GM19372 (cell line): ENCODE data around the gene LTF.
"Not testable (repeated sequence)": the region's sequence is repeated elsewhere in the genome, so short reads cannot be mapped to it uniquely, and the experiment has no call there.

Experiments
- ATAC-seq: cut with Tn5 transposase; IDR thresholded peaks from one replicate; pipeline ENCODE4 v1.9.1; 2021; ENCODE audit warnings: mild to moderate bottlenecking, low read depth, moderate library complexity; ENCODE audit not compliant: unreplicated experiment

Gene LTF

DNA sequence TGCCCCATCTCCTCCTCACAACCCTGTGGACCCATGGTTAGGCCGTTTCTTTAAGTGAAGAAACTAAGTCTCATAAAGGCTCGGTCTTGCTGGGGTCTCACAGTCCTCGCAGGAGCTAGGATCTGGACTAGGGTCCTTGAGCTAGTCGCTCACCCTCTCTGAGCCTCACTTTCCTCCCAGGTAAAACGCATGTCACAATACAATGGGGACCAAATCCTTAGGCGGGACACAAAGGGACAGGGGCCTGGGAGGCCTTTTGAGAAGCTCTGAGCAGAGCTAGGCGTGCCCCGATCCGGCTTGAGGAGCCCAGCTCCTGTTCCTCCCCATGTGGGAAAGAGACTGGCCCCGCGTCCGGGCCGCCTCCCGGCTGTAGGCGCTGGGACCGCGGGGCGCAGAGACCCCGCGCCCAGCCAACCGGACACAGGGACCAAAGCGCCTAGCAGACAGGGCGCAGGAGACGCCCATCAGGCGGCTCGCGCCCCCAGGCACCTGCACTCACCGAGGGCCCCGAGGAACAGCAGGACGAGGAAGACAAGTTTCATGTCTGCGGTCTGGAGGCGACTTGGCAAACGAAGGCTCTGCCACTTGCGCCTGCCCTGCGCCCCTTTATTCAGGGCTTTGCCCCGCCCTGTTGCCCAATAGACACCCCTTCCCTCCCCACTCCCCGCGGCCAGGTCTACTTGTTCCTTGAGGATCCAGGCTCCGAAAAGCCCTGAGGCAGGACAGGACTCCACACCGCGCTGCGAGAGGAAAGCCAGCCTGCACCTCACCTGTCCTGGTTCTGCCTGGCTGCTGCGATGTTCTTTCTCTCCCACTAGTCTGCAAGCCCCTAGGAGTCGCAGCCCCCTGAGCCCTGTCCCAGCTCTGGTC is at the start of gene LTF:
LTF (minus strand) TSS at position 580 of the 870 bp plus-strand sequence; CDS start at position 542, 38 bp downstream.
- ATAC-seq: no peak

DNA sequence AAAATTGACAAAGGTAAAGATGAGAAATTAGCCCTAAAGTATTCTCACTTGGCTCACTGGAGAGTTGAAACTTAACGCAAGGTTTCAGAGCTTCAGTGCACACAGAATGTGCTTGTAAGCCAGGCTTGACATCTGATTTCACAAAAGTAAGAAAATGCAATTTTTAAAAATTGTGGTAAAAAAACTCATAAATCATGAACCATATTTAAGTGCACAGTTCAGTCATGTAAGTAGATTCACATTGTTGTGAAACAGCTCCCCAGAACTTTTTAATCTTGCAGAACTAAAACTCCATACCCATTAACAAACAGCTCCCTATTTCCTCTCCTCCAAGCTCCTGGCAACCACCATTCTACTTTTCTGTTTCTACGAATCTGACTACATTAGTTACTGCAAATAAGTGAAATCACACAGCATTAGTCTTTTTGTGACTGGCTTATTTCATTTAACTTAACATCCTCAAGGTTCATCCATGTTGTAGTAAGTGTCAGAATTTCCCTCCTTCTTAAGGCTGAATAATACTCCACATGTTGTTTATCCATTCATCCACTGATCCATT is 47.6 kb upstream of the LTF start:
- ATAC-seq: no peak

- ATAC-seq: no peak
These were observed 45.0 kb upstream of the LTF start for GRCh38 chr3:46509661-46510187.

- no peak for ATAC-seq
These were observed 44.3 kb upstream of the LTF start for GRCh38 chr3:46508850-46509591.

DNA sequence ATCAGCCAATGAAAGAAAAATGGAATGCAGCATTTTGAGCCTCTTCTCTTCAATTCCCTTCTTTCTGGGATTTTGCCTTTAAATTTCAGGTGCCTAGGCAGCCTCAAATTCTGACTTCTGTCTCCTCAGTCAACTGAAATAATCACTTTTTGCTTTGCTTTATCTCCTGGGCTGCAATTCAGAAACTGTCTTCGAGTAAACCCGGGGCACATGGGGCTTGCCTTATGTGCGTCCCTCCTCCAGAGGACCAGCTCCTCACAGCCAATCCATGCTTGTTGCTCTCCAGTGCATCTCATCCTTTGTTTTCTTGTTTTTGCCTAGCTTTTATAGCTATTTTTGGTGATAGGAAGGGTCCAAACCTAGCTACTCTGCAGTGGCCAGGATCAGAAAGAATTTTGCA is 41.8 kb upstream of the LTF start:
- no peak for ATAC-seq

DNA sequence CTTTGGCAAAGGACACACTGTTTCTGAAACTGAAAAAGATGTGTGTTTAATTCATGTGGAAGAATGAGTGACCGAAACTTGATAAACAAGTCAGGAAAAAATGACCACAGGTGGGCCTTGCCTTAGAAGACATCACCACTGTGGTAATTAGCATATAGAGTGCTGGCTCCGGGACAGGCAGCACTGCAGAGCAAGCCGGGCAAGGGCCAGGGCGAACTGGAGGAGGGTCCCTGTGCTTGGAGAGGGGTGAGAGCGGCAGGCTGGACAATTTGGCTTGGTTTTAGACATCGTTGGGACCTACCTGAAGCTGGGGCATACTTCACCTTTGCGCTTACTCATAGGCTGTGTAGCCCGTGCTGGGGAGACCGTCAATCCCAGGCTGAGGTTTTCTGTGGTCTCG is 41.2 kb upstream of the LTF start:
- no peak for ATAC-seq

- ATAC-seq: no peak
These were observed 40.1 kb upstream of the LTF start for GRCh38 chr3:46504789-46505188.

DNA sequence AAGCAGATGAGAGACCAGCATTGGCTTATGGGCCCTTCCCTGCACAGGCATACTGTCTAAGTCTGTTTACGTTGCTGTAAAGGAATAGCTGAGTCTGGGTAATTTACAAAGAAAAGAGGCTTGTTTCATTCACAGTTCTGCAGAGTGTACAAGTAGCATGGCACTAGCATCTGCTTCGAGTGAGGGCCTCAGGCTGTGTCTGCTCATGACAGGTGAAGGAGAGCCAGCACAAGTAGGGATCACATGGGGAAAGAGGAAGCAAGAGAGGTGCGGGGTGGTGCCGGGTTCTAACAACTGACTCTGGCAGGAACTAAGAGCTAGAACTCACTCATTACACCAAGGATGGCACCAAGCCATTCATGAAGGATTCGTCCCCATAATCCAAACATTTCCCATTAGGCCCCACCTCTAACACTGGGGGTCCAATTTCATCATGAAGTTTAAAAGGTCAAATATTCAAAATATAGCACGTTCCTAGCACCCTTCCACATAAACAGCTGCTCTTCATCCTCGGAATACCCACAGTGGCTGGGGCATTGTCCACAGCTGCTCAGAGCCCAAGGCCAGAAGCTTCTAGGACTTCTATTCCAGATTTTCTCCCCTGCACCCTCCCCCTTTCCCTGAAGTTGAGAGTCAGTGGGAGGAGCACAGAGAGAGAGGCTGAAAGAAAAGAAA is 38.6 kb upstream of the LTF start:
- no peak for ATAC-seq

DNA sequence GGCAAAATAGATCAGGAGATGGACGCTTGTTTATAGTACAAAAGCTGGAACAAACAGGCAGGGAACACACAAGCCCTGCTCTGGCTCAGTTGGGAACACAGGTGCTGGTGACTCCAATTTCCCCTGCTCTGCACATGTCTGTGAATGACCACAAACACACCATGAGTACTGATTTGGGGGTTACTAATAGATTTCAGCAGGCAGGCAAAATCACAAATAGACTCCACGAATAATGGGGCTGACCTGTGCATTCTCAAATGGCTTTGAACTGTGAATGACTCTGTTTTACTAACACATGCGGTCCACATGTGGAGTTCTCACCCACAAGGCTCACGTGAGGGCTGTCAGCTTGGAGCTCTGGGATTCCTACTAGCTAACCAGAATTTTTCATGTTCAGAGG is 37.0 kb upstream of the LTF start:
- no peak for ATAC-seq

DNA sequence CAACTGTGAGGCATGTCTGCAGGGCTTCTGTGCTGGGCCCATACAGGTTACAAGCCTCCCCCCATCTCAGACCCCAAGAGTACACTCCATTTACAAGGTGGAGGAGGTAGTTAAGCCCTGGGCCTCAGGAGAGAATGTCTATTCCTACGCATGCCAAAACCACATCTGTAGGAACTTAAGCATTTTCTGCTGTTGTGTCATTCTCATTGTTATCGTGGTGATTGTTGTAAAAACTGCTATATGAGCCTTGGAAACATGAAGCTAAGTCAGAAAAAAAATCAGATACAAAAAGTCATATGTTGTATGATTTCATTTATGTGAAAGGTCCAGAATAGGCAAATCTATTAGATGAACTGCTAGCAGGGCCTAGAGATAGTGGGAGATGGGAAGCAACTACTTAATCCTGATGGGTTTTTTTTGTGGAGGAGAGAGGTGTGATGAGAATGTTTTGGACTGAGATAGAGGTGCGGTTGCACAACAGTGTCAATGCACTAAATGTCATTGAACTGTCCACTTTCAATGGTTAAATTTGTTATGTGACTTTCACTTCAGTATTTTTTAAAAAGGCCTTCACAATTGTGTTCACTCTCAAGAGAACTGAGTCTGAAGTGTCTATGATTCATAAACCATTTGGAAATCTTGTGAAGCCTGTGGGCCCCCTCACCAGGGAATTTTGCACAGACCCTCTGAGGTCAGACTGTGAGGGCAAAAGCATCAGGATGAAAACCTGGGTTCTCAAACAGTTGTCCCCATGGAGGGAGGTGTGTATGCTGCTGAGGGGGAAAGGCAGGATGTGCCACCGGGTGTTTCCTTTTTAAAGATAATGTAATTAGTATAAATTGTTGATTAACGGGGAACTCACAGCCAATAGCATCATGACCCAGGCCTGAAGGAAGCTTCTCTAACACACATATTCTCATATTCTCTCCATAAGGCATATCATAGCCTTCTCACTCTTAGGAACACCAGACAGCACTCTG is 36.2 kb upstream of the LTF start:
- no peak for ATAC-seq

GRCh38 chr3:46498916-46499519 is 34.3 kb upstream of the LTF start:
- no peak for ATAC-seq

- no peak for ATAC-seq
These were observed 33.0 kb upstream of the LTF start, which contains the start of gene RTP3 for GRCh38 chr3:46497556-46498265. TSS of gene RTP3 (plus strand) at chr3:46497976. CDS start at chr3:46498063, 87 bp downstream.

- ATAC-seq: no peak
These were observed 32.2 kb upstream of the LTF start for GRCh38 chr3:46496746-46497555.

DNA sequence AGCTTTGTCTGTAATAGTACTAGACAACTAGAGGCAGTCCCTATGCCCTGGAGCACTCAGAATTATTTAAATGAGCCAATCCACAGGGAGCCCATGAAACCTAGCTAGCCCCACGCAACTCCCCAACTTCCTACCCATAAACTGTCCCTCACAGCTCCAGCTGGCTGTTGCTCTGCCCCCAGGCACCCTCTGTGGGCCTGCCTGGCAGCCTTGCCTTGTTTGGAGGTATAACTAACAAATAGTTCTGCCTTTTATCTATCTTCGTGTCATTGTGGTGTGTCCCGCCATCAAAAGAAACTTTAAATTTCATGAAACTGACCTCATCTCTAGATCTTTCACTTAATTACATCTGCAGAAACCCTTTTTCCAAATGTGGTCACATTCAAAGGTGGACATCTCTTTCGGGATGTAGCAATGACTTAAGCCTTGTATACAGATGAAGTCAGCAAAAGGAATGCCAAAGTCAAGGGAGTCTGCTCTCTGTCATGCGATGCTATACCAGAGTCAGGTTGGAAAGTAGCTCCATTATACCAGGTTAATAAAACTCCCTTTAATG is 31.3 kb upstream of the LTF start:
- ATAC-seq: no peak

DNA sequence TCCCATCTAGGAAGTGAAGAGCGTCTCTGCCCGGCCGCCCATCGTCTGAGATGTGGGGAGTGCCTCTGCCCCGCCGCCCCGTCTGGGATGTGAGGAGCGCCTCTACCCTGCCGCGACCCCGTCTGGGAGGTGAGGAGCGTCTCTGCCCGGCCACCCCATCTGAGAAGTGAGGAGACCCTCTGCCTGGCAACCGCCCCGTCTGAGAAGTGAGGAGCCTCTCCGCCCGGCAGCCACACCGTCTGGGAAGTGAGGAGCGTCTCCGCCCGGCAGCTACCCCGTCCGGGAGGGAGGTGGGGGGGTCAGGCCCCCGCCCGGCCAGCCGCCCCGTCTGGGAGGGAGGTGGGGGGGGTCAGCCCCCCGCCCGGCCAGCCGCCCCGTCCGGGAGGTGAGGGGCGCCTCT is 29.8 kb upstream of the LTF start:
- ATAC-seq: not testable (repeated sequence)

GRCh38 chr3:46492890-46493547 is 28.3 kb upstream of the LTF start:
- no peak for ATAC-seq
